Stomach (tissue), 19 donors: Measurements from ENCODE around the gene OTOGL. TPM values are rescaled to one million over a fixed set of nuclear protein-coding genes. Genes with fewer than 3 reads are reported as not detected.

Experiments used
- DNase-seq, 2 donors: peaks; one replicate each; pipeline versions ENCODE4 v3.0.0 to v3.0.0-alpha.2; 2013 to 2019
- H3K27ac ChIP-seq, 5 donors: fragments of 200-600 bp in 4 of 5; sonication (generic) in 4 of 5; one replicate each; pipeline ENCODE4 v1.5.1; 2013 to 2019; ENCODE audit warnings: mild to moderate bottlenecking in 1 of 5, moderate library complexity in 1 of 5
- H3K27me3 ChIP-seq, 3 donors: fragments of 200-600 bp; sonication (generic); one replicate each; pipeline ENCODE4 v1.5.1; 2017 to 2019; ENCODE audit warnings: mixed run types in 1 of 3
- H3K36me3 ChIP-seq, 4 donors: fragments of 200-600 bp; sonication (generic); 1 replicate in 3 of 4; 2 replicates in 1 of 4; pipeline ENCODE4 v1.5.1; 2016 to 2019
- H3K4me1 ChIP-seq, 4 donors: fragments of 200-600 bp; sonication (generic); one replicate each; pipeline ENCODE4 v1.5.1; 2016 to 2019
- H3K4me3 ChIP-seq, 4 donors: fragments of 200-600 bp; sonication (generic) in 3 of 4; one replicate each; pipeline ENCODE4 v1.5.1; 2016 to 2019; ENCODE audit warnings: mild to moderate bottlenecking in 1 of 4
- H3K9me3 ChIP-seq, 4 donors: fragments of 200-600 bp; sonication (generic); one replicate each; pipeline ENCODE4 v1.5.1; 2016 to 2019
- EP300 ChIP-seq: sonication (generic); formaldehyde crosslinking; IDR thresholded peaks from one replicate; pipeline ENCODE4 v1.6.1; 2017; ENCODE audit warnings: antibody characterized with exemption
- POLR2A ChIP-seq, 4 donors: fragments of 450-650 bp; IDR thresholded peaks; one replicate each; pipeline ENCODE4 v1.6.1; 2016; ENCODE audit warnings: antibody characterized with exemption in 4 of 4, control low read depth in 2 of 4, mild to moderate bottlenecking in 1 of 4, moderate library complexity in 1 of 4
- POLR2AphosphoS5 ChIP-seq, 3 donors: sonication (generic); formaldehyde crosslinking; IDR thresholded peaks; one replicate each; pipeline ENCODE4 v1.6.1; 2016; ENCODE audit warnings: antibody characterized with exemption in 3 of 3
- WGBS, 5 donors: extraction: QIAGEN DNeasy Blood & Tissue Kit in 3 of 5; methylation state at CpG; one replicate each; pipeline versions ENCODE4 v1.1.5 to v1.1.7; 2013 to 2018; 5-methylcytosine and 5-hydroxymethylcytosine counted together
- intact Hi-C: fragments of 100-400 bp; cut with DNase I; formaldehyde crosslinking; loops from one replicate; pipeline ENCODE4 v1.15.1; 2023; ENCODE audit warnings: low total_unique reads
- long read RNA-seq, 10 donors: transcript quantifications; one replicate each; lab custom pipeline, GENCODE V29; 2026
- polyA plus RNA-seq, 3 donors: library from polyadenylated mRNA; stranded (reverse); fragments of 200-250 nt; gene quantifications; one replicate each; pipeline ENCODE4 v1.2.3, GENCODE V29; 2013
- total RNA-seq, 5 donors: library from RNA; depleted of rRNA; stranded (reverse); fragments of >200 nt; gene quantifications; one replicate each; pipeline versions ENCODE4 v1.1.0 to v1.2.3, GENCODE V29; 2014 to 2016
- TF ChIP-seq, protein P1 (sequence below), 7 experiments: fragments of 450-650 bp in 4 of 7; fragments of 200-600 bp in 3 of 7; sonication (generic) in 3 of 7; IDR thresholded peaks; one replicate each; pipeline ENCODE4 v1.5.1; 2016 to 2019; ENCODE audit warnings: antibody characterized with exemption in 7 of 7, control low read depth in 2 of 7, mild to moderate bottlenecking in 1 of 7
- donor health status: healthy with polysubstance abuse.
- donor health status: Bipolar disorder and iron deficiency.
- donor health status: healthy.

OTOGL gene, protein sequence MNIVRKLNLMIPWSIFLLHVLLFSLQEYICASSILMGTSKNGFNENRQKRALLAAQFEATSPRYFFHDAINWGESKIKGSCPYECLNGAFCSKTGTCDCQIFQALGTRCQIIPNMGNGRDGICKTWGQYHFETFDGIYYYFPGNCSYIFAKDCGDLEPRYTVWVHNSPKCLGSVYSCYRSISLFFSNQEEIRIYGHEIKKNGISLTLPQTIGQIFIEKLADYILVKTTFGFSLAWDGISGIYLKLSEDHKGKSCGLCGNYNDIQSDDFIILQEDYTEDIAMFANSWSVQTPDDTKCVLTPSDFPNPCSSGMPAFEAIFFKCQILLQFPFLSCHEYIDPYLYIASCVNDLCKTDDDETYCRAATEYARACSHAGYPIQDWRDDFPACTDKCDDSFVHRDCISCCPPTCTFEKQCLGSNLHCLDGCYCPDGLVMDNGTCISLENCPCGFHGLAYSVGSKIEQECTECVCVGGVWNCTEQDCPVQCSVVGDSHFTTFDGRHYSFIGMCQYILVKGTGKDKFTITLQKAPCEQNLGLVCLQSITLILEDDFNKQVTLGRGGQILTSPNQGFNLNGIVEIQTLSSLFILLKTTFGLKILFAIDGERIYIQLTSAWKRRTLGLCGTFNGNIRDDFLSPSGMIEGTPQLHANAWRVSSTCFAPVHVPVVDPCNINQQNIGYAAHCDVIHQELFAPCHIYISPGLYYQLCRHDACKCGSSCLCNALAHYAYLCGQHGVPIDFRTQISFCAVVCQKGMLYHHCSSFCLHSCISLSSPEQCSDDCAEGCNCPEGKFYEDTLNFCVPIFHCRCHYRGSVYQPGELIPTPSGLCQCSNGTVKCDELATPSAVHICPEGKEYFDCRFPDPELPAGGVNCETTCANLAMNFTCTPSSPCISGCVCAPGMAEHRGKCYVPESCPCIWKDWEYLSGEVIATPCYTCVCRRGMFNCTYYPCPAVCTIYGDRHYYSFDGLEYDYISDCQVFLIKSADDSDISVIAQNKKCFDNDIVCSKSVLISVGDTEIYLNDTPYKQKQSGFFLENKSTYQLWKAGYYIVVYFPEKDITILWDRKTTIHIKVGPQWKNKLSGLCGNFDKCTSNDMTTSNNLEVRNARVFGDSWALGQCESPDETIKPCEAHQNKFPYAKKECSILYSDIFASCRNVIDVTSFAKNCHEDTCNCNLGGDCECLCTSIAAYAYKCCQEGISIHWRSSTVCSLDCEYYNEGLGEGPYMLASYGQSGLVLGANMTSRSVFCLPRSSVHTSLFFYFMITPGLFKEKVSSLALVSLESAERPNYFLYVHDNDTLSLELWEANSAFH (N-terminal part only)
- 1 to 10 TPM in 2 of 5 donors, under 1 TPM in 1, not detected in 2; 0.58 to 1.7 (median 1.3) TPM for total RNA-seq
- under 1 TPM in 1 of 3 donors, not detected in 2; 0.70 TPM for polyA plus RNA-seq
- long read RNA-seq, donor 1 = 0 reads
- long read RNA-seq, donor 2 = 0 reads
- long read RNA-seq, donor 3 = 0 reads
- long read RNA-seq, donor 4 = 0 reads
- long read RNA-seq, donor 5 = 0 reads
- long read RNA-seq, donor 6 = 0 reads
- long read RNA-seq, donor 7 = 0 reads
- long read RNA-seq, donor 8 = 0 reads
- long read RNA-seq, donor 9 = 0 reads
- long read RNA-seq, donor 10 = 0 reads

DNA sequence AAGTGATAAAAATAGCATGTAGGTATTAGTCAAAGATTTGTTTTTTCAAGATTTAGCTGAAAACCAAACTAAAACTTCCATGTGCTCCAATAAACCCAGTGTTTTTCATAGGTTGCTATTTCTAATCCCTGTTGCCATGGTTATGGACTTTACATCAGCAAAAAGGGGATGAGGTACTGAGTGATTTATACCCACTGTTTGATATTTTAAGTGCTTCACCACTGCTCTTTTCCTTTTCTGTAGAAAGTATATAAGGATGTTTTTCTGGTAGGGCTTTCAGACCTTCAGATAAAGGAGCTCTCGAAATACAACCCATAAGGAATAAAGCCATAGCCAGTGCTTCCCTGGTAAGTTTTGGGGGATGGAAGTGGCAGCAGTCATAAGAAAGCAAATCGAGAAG, at the start of gene OTOGL:
Gene OTOGL, plus strand, starts transcription at position 279 of the 400 bp plus-strand sequence. CDS start 109,895 bp downstream, outside the sequence.
- Histone ChIP-seq H3K9me3 (no peaks in the 10 kb centered on the region), H3K27ac (no peak within 1 kb of the TSS), H3K4me1 (peaks cover 0 to 9% (median 0%) of the 10 kb centered on the region in 4 donors), H3K27me3 (no peaks in the 10 kb centered on the region), H3K4me3 (no peak within 1 kb of the TSS), H3K36me3 (no peaks in the 10 kb centered on the region)
- 67 to 80% (median 74%) methylated on average over 2 of the region's 2 CpGs for WGBS, 5 donors
- DNase-seq = no peak
- intact Hi-C loops = no loop called here
- TF ChIP-seq POLR2A (IDR thresholded peaks at IDR 0.05) = no peak
- TF ChIP-seq, protein P1, sequence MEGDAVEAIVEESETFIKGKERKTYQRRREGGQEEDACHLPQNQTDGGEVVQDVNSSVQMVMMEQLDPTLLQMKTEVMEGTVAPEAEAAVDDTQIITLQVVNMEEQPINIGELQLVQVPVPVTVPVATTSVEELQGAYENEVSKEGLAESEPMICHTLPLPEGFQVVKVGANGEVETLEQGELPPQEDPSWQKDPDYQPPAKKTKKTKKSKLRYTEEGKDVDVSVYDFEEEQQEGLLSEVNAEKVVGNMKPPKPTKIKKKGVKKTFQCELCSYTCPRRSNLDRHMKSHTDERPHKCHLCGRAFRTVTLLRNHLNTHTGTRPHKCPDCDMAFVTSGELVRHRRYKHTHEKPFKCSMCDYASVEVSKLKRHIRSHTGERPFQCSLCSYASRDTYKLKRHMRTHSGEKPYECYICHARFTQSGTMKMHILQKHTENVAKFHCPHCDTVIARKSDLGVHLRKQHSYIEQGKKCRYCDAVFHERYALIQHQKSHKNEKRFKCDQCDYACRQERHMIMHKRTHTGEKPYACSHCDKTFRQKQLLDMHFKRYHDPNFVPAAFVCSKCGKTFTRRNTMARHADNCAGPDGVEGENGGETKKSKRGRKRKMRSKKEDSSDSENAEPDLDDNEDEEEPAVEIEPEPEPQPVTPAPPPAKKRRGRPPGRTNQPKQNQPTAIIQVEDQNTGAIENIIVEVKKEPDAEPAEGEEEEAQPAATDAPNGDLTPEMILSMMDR (IDR thresholded peaks at IDR 0.05) = no peak
- no peak for TF ChIP-seq EP300
- no peak for TF ChIP-seq POLR2AphosphoS5 (IDR thresholded peaks at IDR 0.05)

DNA sequence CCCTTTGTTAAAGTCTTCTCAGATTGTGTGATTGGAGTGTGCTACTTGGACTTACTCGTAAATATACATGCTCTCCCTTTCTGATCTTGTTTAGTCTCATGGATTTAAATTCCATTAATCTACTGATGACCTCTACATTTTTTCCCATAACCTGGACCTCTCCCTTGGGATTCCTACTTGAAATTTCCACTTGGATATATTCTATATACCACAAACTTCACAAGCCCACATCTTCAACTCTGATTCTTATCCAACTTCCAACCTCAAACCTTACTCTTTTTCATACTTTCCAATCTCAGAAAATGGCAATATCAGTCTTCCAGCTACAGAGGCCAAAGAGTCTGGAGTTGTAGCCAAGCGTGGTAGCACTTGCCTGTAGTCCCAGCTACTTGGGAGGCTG, 49.1 kb upstream of the OTOGL start:
- TF ChIP-seq POLR2A (IDR thresholded peaks at IDR 0.05) (no peak), EP300 (no peak), POLR2AphosphoS5 (IDR thresholded peaks at IDR 0.05) (no peak)
- TF ChIP-seq, protein P1 (IDR thresholded peaks at IDR 0.05) = no peak
- no peaks in the 10 kb centered on the region for H3K9me3 ChIP-seq
- H3K36me3 ChIP-seq = no peaks in the 10 kb centered on the region
- WGBS, 5 donors = 57 to 69% (median 60%) methylated on average over 2 of the region's 2 CpGs
- H3K4me1 ChIP-seq = peaks cover 0 to 15% (median 0%) of the 10 kb centered on the region in 4 donors
- H3K4me3 ChIP-seq = no peak overlapping the region
- H3K27ac ChIP-seq = no peak overlapping the region
- DNase-seq = no peak
- H3K27me3 ChIP-seq = no peaks in the 10 kb centered on the region
- intact Hi-C loops = no loop called here

DNA sequence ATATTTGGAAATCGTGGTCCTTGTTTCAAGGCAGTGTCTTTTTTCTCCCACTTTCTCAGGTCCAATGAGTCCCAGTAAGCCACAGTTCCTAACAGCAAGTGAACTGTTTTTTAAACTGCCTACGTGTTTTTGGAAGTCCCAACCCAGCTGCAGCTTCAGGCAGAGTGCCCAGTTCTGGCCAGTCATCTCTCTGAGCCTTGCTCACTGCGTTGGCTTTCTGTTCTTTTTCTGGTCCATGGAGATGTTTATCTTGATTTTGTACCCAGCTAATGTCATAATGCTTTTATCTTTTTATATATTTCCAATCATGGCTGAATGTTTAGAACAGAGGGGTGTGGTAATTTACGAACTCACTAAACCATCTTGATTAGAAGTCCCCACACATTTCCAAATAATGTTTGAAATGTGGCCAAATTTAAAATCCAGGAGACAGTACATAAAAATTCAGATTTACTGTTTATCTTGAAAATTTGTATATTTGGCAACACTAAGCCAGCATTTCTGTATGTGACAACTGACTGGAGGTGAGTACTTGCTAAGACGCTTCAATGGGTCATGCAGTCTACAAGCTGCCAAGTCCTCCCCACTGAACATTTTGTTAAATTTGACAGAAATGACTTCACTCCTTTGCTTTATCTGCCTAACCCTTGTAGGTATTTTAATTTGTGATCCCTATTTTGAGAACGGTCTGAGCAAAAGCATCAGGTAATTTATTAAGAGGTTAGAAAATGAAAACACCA, 46.1 kb upstream of the OTOGL start:
- intact Hi-C loops = no loop called here
- peak overlapping the region in 4 of 5 donors; percentile 42 to 78 (median 49) for H3K27ac ChIP-seq
- no peaks in the 10 kb centered on the region for H3K9me3 ChIP-seq
- no peak overlapping the region for H3K4me3 ChIP-seq
- peak; percentile 40 to 80 for DNase-seq
- 36 to 59% (median 50%) methylated on average over 6 of the region's 6 CpGs for WGBS, 5 donors
- TF ChIP-seq POLR2AphosphoS5 (IDR thresholded peaks at IDR 0.05) (peak in 2 of 3 donors; percentile 63 to 66), EP300 (no peak)
- H3K27me3 ChIP-seq = no peaks in the 10 kb centered on the region
- H3K4me1 ChIP-seq = peaks cover 0 to 32% (median 9%) of the 10 kb centered on the region in 4 donors
- H3K36me3 ChIP-seq = no peaks in the 10 kb centered on the region

DNA sequence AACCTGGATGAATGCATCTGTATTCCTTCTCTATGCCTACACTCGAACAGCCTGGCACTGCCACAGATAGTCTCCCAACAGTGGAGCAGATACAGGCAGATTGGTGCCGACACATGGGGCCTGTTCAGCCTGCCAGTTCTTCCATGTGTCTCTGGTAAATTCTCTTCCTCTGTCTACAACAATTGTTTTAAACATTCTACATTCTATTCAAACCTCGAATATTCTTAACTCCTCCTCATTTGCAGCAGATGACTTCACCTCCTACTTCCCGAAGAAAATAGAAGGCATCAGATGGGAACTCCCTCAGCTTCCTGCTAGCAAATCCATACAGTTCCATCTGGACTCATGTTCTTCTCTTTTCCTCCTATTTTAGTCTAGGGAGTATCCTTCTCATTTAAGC, 43.1 kb upstream of the OTOGL start:
- Histone ChIP-seq H3K9me3 (no peaks in the 10 kb centered on the region), H3K27me3 (no peaks in the 10 kb centered on the region), H3K36me3 (no peaks in the 10 kb centered on the region), H3K4me3 (no peak overlapping the region), H3K27ac (no peak overlapping the region), H3K4me1 (peaks cover 0 to 44% (median 14%) of the 10 kb centered on the region in 4 donors)
- TF ChIP-seq EP300 = no peak
- TF ChIP-seq, protein P1 (IDR thresholded peaks at IDR 0.05) = no peak
- DNase-seq = no peak
- intact Hi-C loops = no loop called here
- WGBS, 5 donors = 64 to 84% (median 73%) methylated on average over 4 of the region's 4 CpGs
